HuH-7.5 (cell line): ENCODE measurements around the gene DGKD.

Experiments
- DNase-seq: peaks from one replicate; pipeline ENCODE4 v3.0.0; 2011; ENCODE audit warnings: low spot score

Gene DGKD

GRCh38 chr2:233413046-233413445 is 58.8 kb downstream of the DGKD start:
- DNase-seq = no peak

- DNase-seq = no peak
Observed at GRCh38 chr2:233413559-233414272, 59.4 kb downstream of the DGKD start.

DNA sequence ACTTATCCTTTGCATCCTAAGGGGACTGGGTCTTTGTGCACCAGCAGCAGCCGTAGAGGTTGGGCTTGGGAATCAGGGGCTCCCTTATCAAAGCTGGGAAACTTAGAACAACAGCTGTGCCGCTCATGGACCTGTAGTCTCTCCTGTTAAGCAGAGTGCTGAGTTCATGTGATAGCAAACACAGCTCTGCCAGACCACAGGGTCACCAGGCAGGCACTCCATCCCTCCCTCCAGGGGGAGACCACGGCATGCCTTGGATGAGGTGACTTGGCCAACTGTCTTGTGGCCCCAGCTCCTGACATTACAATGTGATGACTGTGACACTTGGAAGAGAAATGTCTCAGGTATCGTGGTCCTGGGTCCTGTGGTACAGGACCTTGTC is 60.0 kb downstream of the DGKD start:
- DNase-seq = no peak

DNA sequence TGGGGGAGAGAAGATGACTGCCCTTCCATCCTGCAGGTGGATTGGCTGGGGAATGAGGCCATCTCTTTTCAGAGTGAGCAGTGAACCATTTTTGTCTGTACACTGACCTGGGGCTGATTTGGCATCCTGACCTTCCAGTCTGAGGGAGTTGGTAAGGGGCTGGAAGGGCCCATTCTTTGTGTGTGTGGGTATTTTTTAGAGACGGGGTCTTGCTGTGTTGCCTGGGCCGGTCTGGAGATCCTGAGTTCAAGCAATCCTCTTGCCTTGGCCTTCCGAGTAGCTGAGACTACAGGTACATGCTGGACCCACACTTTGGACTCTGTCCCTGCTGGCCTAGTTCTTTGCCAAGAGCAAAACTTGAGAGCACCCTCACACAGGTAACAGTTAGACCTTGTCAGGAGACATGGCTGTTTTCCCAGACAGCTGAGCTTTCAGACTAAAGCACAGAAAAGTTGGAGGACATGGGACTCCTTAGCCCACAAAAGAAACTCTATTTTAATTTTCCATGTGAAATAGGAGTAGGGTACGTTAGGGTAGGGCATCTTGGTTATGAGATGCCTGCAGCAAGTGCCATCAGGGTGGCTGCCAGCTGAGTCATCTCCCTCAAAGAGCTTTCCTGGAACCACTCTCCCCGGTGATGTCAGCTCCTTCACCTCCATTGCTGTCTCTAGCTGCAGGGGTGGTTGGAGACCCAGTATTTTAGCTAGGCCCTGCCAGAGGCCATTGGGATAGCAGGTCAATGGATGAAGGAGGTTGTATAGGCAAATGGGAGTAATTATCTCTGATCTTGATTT is 60.7 kb downstream of the DGKD start:
- no peak for DNase-seq

GRCh38 chr2:233416199-233416598 is 61.9 kb downstream of the DGKD start:
- DNase-seq = no peak

GRCh38 chr2:233416706-233417105 is 62.4 kb downstream of the DGKD start:
- DNase-seq = no peak

DNA sequence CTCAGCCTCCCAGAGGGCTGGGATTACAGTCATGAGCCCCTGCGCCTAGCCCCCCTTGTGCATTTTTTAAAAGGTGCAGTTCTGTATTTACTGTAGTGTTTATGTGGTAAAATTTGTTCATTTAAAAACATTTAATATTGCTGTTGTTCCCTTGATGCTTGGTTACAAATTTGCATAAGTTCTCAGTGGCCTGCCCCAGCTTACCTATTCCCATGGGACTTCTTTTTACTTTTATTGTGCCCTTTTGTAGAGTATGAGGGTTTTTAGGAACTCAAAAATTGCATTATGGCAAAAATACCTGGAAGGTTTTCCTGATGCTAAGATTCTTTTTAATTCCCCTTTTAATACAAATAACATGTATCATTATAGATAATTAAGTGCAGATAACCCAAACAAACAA is 63.0 kb downstream of the DGKD start:
- DNase-seq = no peak

DNA sequence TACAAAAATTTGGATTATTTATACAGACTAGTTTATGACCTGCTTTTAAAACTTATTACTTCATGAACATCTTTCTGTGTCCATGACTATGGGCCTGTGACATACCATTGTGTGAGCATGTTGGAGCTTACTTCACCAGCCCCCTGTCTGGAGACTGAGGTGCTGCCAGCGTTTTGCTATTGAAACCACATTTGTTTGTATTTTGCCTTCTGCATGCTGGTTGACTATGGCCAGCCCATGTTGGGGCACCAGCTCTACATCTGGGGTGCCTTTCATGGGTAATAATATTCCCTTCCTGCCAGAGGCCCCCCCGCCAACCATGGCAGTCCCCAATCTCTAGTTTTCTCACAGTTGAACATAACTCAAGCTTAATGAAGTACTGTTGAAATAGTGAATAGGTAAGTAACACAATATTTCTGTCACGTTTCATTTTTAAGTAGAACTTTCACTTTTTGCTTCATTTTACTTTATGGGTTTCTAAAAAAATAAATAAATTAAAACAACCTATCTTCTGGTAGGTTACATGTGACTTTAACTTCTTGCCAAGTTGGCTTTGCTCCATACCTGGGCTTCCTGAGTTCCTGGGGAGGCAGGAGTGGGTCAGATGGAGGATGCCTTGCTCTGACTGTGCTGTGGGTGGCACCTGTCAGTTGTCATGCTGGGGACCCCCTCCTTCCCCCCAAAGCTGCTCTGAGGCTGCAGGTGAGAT is 63.9 kb downstream of the DGKD start:
- no peak for DNase-seq

GRCh38 chr2:233418761-233419546 is 64.7 kb downstream of the DGKD start:
- DNase-seq = no peak

GRCh38 chr2:233419602-233420391 is 65.5 kb downstream of the DGKD start:
- DNase-seq = no peak

- DNase-seq = no peak
Observed at GRCh38 chr2:233421091-233421816, 67.0 kb downstream of the DGKD start.

- no peak for DNase-seq
Observed at GRCh38 chr2:233422050-233422639, 67.9 kb downstream of the DGKD start.

DNA sequence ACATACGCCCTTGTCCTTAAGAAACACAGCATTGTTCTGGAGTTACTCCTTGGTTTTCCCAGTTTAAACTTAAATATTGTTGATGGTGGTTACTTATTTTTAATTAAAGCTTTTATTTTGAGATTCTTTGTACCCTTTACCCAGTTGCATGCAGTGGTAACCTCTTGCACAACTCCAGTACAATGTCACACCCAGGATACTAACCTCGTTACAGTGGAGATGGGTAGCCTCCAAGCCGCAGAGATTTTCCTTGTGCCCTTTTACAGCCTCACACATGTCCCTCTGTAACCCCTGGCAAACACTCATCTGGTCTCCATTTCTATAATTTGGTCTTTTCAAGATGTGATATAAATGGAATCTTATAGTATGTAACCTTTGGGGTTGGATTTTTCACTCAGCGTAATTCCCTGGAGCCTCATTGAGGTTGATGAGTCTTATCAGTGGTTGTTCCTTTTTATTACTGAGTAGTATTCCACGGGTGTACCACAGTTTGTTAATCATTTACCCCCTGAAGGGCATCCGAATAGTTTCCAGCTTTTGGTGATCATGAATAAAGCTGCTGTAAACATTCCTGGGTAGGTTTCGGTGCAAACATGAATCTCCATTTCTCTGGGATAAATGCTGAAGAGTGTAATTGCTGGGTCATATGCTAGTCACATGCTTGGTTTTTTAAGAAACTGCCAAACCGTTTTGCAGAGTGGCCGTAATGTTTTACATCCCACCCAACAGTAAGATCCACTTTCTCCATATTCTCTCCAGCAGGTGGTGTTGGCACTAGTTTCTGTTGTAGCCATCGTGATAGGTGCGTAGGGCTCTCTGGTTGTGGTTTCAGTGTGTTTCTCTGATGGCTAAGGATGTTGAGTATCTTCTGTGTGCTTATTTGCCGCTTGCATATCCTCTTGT is 68.6 kb downstream of the DGKD start:
- no peak for DNase-seq

- no peak for DNase-seq
Observed at GRCh38 chr2:233423552-233423860, 69.2 kb downstream of the DGKD start.

DNA sequence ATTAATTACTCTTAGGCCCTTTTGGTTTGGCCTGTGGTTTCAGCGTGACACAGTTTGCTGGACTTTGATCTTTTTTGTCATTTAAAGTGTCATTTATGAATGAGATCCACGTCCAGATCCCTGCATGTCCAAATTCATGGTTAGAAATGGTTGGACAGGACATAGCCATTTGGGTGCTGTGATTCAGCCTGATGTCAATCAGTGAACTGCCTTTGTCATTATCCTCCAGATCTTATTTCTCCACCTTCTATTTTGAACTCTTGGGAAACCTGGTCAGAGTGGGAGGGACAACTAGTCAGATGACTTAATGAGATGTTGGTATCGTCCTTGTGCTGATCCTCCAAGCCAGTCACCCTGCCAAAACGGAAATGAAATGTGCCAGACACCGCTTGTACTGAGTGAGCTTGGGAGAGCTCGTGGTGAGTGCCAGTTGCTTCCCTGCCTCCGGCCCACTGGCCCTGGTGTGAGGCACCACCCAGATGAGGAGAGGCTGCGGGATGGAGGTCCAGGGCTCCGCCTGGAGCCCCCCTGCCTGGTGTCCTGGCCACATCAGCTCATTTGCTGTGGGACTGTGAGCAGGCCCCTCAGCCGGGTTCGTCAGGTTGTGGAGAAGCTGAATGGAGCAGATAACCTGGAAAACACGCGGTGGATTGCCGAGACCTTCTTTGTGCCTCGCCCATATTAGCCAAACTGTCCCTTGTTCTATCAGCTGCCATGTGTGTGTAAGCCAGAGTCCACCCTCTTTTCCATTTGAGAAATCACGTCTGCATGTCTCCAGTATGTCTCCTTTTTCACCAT is 70.1 kb downstream of the DGKD start:
- no peak for DNase-seq

DNA sequence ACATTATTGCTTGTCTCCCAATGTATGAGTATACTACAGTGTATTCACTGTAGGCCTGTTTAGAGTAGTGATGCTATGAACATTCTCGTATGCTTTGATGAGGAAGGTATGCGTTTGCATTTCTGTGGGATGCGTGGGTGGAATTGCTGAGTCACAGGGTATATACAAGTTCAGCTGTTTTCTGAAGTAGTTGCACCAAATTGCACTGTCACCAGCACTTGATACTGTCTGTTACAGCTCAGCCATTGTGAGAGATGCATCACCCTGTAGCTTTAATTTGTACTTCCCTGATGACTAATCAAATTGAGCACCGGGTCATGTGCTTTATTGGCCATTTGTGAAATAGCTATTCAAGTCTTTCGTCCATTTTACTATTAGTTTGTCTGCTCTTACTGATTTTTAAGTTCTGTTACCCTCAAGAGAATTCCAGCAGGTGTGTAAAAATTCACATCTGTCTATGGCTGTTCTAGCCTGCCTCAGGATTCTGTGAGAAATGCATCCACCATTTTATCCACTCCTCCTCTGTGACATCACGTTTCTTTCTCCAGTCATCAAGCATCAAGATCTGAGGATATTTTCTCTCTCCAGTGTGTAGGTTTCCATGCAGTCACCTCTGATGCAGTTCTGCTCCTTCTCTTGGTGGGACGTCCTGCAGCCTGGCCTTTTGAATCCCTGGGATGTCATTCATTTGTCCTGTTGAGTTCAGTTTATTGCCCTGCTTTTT is 72.5 kb downstream of the DGKD start:
- no peak for DNase-seq

GRCh38 chr2:233428008-233428407 is 73.7 kb downstream of the DGKD start:
- DNase-seq = no peak

DNA sequence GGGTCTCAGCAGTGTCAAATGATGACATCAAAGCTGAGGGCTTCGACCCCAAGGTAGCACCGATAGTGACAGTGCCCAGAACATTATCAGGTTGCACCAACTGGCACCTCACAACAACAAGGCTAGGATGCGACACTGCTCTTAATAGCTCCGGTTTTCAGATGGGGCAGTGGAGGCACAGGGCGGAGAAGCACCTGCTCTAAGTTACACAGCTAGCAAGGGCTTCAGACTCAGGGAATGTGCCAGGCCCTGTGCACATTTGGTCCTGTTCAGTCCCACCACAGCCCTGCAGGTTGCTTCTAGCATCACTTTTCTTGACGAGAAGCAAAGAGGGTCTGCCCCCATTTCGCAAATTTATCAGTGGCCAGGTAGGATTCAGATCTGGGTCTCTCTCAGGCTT is 74.1 kb downstream of the DGKD start:
- DNase-seq = no peak
